Smooth muscle cell (in vitro differentiated cells): ENCODE measurements around the gene ACOXL. TPM values are rescaled to one million over a fixed set of nuclear protein-coding genes. Genes with fewer than 3 reads are reported as not detected.

ENCODE experiments used
- DNase-seq: peaks from one replicate; lab custom pipeline; 2025; ENCODE audit not compliant: unreplicated experiment; lab: John Stamatoyannopoulos, UW
- H2AFZ ChIP-seq: fragments of 200-600 bp; sonication (generic); 2 replicates; pipeline ENCODE4 v1.6.0; 2016; ENCODE audit warnings: antibody characterized with exemption, low read depth, mild to moderate bottlenecking
- H3F3A ChIP-seq: fragments of 200-600 bp; sonication (generic); 2 replicates; pipeline ENCODE4 v1.6.0; 2017; ENCODE audit warnings: antibody characterized with exemption, low read depth
- H3K27ac ChIP-seq: fragments of 200-600 bp; sonication (generic); 2 replicates; pipeline ENCODE4 v1.5.1; 2016; ENCODE audit warnings: low read depth, mild to moderate bottlenecking
- H3K27me3 ChIP-seq: fragments of 200-600 bp; sonication (generic); 2 replicates; pipeline ENCODE4 v1.6.1; 2016; ENCODE audit warnings: low read depth, mild to moderate bottlenecking
- H3K36me3 ChIP-seq: fragments of 200-600 bp; sonication (generic); 2 replicates; pipeline ENCODE4 v1.5.1; 2016; ENCODE audit warnings: low read depth
- H3K4me1 ChIP-seq: fragments of 200-600 bp; sonication (generic); 2 replicates; pipeline ENCODE4 v1.5.1; 2016; ENCODE audit warnings: low read depth
- H3K4me2 ChIP-seq: fragments of 200-600 bp; sonication (generic); 2 replicates; pipeline ENCODE4 v1.6.0; 2016; ENCODE audit warnings: mild to moderate bottlenecking
- H3K4me3 ChIP-seq: fragments of 200-600 bp; sonication (generic); 2 replicates; pipeline ENCODE4 v1.5.1; 2016; ENCODE audit warnings: mild to moderate bottlenecking
- H3K79me2 ChIP-seq: fragments of 200-600 bp; sonication (generic); 2 replicates; pipeline ENCODE4 v1.6.0; 2016; ENCODE audit warnings: low read depth, mild to moderate bottlenecking
- H3K9ac ChIP-seq: fragments of 200-600 bp; sonication (generic); 2 replicates; pipeline ENCODE4 v1.6.0; 2016; ENCODE audit warnings: low read depth
- H3K9me3 ChIP-seq: fragments of 200-600 bp; sonication (generic); replicated peaks from 2 replicates; pipeline ENCODE4 v1.5.1; 2016; ENCODE audit warnings: low read depth
- H4K20me1 ChIP-seq: fragments of 200-600 bp; sonication (generic); 2 replicates; pipeline ENCODE4 v1.6.0; 2016; ENCODE audit warnings: low read depth
- CTCF ChIP-seq: fragments of 200-600 bp; sonication (generic); IDR thresholded peaks from 2 replicates; pipeline ENCODE4 v1.5.1; 2017; ENCODE audit warnings: borderline replicate concordance, mild to moderate bottlenecking, antibody characterized with exemption; ENCODE audit not compliant: insufficient read depth, poor library complexity, severe bottlenecking
- WGBS: methylation state at CpG from one replicate; pipeline ENCODE4 v1.1.7; 2016; ENCODE audit warnings: low lambda C conversion rate; 5-methylcytosine and 5-hydroxymethylcytosine counted together
- polyA plus RNA-seq: library from polyadenylated mRNA; unstranded; fragments of >200 nt; fragmentation: Nextera tagmentation; extraction: Ambion mirVana; gene quantifications from 2 replicates; pipeline ENCODE4 v1.2.1, GENCODE V29; 2016
- total RNA-seq: library from RNA; depleted of rRNA; stranded (reverse); fragments of >200 nt; gene quantifications from 2 replicates; pipeline ENCODE4 v1.2.3, GENCODE V29; 2014

ACOXL gene
- total and polyA plus RNA-seq, 2 experiments from 2014 or later, result not detected

- no peak overlapping the region for H2AFZ ChIP-seq
- no peaks in the 10 kb centered on the region for H3K79me2 ChIP-seq
- H3K9ac ChIP-seq, result no peak overlapping the region
- no peak for TF ChIP-seq CTCF
- peaks cover 5% of the 10 kb centered on the region for H3K4me1 ChIP-seq
- H4K20me1 ChIP-seq, result no peaks in the 10 kb centered on the region
- no peak overlapping the region for H3K4me3 ChIP-seq
- H3K27me3 ChIP-seq, result peaks cover 24% of the 10 kb centered on the region
- no peaks in the 10 kb centered on the region for H3F3A ChIP-seq
- DNase-seq, result no peak
- no peaks in the 10 kb centered on the region for H3K36me3 ChIP-seq
- H3K4me2 ChIP-seq, result no peak overlapping the region
- 89% methylated on average over 7 of the region's 7 CpGs for WGBS
- no peaks in the 10 kb centered on the region for H3K9me3 ChIP-seq
- no peak overlapping the region for H3K27ac ChIP-seq
Measured at GRCh38 chr2:110866045-110866444, 133.7 kb downstream of the ACOXL start.

GRCh38 chr2:110866466-110866865 is 134.1 kb downstream of the ACOXL start:
- Histone ChIP-seq H3K4me1 (peaks cover 5% of the 10 kb centered on the region), H3K27me3 (peaks cover 23% of the 10 kb centered on the region), H2AFZ (no peak overlapping the region), H3K79me2 (no peaks in the 10 kb centered on the region), H3K4me3 (no peak overlapping the region), H3K9ac (no peak overlapping the region), H3F3A (no peaks in the 10 kb centered on the region), H3K9me3 (no peaks in the 10 kb centered on the region), H4K20me1 (no peaks in the 10 kb centered on the region), H3K4me2 (no peak overlapping the region), H3K27ac (no peak overlapping the region), H3K36me3 (no peaks in the 10 kb centered on the region)
- DNase-seq, result no peak
- TF ChIP-seq CTCF, result no peak
- WGBS, result 85% methylated on average over 8 of the region's 8 CpGs

- H3K4me3 ChIP-seq, result no peak overlapping the region
- peaks cover 19% of the 10 kb centered on the region for H3K27me3 ChIP-seq
- no peak overlapping the region for H2AFZ ChIP-seq
- no peak for TF ChIP-seq CTCF
- H3K9me3 ChIP-seq, result no peaks in the 10 kb centered on the region
- 93% methylated on average over 2 of the region's 2 CpGs for WGBS
- H3K79me2 ChIP-seq, result no peaks in the 10 kb centered on the region
- peaks cover 4% of the 10 kb centered on the region for H3K4me1 ChIP-seq
- H3K36me3 ChIP-seq, result no peaks in the 10 kb centered on the region
- no peak for DNase-seq
- no peak overlapping the region for H3K9ac ChIP-seq
- H4K20me1 ChIP-seq, result no peaks in the 10 kb centered on the region
- H3F3A ChIP-seq, result no peaks in the 10 kb centered on the region
- no peak overlapping the region for H3K4me2 ChIP-seq
- no peak overlapping the region for H3K27ac ChIP-seq
Measured at GRCh38 chr2:110867078-110867477, 134.7 kb downstream of the ACOXL start.

GRCh38 chr2:110868971-110869370 is 136.6 kb downstream of the ACOXL start:
- H3K9ac ChIP-seq, result no peak overlapping the region
- H3K27ac ChIP-seq, result no peak overlapping the region
- H3K4me3 ChIP-seq, result no peak overlapping the region
- H2AFZ ChIP-seq, result no peak overlapping the region
- WGBS, result 85% methylated on average over 5 of the region's 5 CpGs
- H3K9me3 ChIP-seq, result no peaks in the 10 kb centered on the region
- no peaks in the 10 kb centered on the region for H4K20me1 ChIP-seq
- H3K79me2 ChIP-seq, result no peaks in the 10 kb centered on the region
- no peaks in the 10 kb centered on the region for H3K4me1 ChIP-seq
- no peak overlapping the region for H3K4me2 ChIP-seq
- peaks cover 14% of the 10 kb centered on the region for H3K27me3 ChIP-seq
- no peak for DNase-seq
- no peaks in the 10 kb centered on the region for H3K36me3 ChIP-seq
- no peaks in the 10 kb centered on the region for H3F3A ChIP-seq
- no peak for TF ChIP-seq CTCF
